GM19468 (cell line): Measurements from ENCODE around the gene IPMK.
"Not testable (repeated sequence)": the region's sequence is repeated elsewhere in the genome, so short reads cannot be mapped to it uniquely, and the experiment has no call there.

Experiments
- ATAC-seq: cut with Tn5 transposase; IDR thresholded peaks from one replicate; pipeline ENCODE4 v1.9.1; 2021; ENCODE audit warnings: mild to moderate bottlenecking, moderate library complexity, moderate number of reproducible peaks; ENCODE audit not compliant: unreplicated experiment; ENCODE audit errors: extremely low read depth

Gene IPMK

GRCh38 chr10:58237014-58237834, 30.5 kb downstream of the IPMK start:
- ATAC-seq: no peak

DNA sequence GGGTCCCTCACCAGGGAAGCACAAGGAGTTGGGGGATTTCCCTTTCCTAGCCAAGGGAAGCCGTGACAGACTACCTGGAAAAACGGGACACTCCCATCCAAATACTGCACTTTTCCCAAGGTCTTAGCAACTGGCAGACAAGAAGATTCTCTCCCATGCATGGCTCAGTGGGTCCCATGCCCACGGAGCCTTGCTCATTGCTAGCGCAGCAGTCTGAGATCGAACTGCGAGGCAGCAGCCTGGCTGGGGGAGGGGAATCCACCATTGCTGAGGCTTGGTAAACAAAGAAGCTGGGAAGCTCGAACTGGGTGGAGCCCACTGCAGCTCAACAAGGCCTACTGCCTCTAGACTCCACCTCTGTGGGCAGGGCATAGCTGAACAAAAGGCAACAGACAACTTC, 37.8 kb downstream of the IPMK start:
- not testable (repeated sequence) for ATAC-seq

DNA sequence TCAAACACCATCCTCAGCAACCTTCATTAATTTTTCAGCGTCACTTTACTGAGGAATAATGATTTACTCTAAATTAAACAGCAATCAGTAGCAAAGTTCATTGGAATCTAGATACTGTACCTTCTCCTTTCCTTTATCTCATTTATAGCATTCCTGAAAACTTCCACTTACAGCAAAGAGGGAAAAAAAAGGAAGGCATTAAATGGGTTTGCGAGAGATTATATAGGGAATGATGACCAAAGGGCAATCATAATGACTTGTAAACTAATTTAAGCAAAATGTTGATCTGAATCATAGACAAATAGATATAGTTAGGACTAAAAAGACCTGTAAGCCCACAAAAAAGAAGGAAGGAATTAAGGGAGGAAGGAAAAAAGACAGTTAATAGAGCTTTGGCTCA, 42.0 kb downstream of the IPMK start:
- ATAC-seq: no peak

- no peak for ATAC-seq
These were observed 46.8 kb downstream of the IPMK start for GRCh38 chr10:58220769-58221451.

DNA sequence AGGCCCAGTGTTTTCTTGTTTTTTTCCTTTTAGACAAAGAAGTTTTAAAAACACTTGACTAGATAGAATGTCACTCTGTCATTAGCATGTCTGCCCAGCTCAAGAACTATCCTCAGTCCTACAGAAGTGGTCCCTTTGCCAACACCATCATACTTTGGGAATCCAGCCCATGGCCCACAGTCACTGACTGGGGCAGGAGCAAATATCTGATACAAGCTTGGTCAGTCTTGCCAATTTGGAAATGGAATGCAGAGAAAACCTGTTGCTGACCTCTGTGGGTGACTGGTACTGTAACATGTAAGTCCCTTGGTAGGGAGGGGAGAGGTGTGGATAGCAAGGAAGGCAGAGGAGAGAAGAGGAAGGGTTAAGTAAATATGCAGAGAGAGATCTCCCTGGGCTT, 47.8 kb downstream of the IPMK start:
- ATAC-seq: no peak

DNA sequence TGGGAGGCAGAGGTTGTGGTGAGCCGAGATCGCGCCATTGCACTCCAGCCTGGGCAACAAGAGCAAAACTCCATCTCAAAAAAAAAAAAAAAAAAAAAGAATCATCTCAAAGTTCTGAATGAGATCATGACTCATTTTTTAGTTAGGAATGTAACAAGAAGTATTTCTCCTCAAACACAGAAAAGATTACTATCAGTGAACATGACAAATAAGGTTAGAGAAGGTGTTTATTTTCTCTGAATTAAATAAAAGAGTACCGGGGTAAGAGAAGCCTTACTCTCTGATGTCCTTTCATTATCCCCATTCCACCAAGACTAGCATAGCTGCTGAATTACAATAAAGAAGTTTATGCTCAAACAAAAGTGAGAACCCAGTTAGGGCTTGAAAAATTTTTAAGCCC, 50.1 kb downstream of the IPMK start:
- no peak for ATAC-seq

GRCh38 chr10:58212622-58213021, 55.1 kb downstream of the IPMK start:
- no peak for ATAC-seq

DNA sequence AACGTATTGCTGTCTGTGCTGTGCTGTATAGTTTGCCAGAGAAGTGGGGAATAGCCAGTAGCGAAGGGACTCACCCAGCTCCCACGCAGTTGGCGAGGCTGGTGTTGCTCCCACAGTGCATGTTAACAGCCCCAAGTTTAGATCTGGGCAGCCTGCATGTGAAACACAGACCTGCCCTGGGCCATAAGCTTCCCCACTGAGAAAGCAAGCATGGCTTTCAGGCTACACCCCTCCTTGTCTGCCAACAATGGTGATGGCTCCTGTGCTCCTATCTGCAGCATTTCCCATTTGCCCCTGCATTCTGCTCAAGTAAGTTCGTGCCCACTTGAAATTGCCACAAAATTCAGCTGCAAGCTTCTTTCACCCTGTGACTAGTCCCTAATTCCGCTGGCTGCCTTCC, 57.5 kb downstream of the IPMK start:
- ATAC-seq: no peak

DNA sequence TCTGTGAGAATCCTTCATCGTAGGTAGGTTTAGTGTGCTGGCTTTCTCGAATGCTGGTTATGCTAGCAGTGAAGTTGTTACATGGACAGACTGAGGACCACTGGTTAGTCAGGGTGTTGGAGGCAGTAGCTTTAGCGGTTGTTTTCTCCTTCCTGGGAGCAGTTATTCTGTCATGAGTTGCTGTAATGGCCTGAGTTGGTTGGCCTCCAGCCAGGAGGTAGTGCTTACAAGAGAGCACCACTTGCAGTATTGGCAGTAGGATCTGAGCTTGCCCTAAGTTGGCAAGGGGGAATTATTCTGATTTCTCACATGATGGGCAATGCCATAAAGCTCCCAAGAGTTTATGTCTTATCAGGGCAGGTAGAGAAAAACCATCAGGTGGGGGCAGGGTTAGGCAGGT, 58.0 kb downstream of the IPMK start:
- ATAC-seq: no peak

- no peak for ATAC-seq
These were observed 61.4 kb downstream of the IPMK start for GRCh38 chr10:58206251-58206650.

- ATAC-seq: peak; percentile 47
These were observed 66.0 kb downstream of the IPMK start for GRCh38 chr10:58201704-58202103.

GRCh38 chr10:58189269-58189668, 78.4 kb downstream of the IPMK start:
- ATAC-seq: no peak

DNA sequence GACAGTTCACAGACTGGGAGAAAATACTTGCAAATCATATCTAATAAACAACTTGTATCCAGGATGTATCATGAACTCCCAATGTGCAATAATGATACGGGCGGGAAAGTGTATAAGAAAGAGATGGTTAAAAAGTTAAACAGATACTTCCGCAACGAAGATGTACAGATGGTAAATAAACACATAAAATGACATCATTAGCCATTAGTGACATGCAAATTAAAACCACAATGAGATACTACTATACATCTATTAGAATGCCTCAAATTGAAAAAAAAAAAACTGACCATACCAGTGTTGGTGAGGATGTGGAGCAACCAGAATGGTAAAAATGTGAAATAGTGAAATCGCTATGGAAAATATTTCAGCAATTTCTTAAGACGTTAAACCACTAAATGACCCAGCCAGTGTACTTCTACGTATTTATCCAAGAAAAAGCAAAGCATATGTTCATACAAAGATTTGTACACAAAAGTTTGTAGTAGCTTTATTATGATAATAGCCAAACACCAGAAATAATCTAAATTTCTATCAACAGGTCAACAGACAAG, 83.5 kb downstream of the IPMK start:
- no peak for ATAC-seq

DNA sequence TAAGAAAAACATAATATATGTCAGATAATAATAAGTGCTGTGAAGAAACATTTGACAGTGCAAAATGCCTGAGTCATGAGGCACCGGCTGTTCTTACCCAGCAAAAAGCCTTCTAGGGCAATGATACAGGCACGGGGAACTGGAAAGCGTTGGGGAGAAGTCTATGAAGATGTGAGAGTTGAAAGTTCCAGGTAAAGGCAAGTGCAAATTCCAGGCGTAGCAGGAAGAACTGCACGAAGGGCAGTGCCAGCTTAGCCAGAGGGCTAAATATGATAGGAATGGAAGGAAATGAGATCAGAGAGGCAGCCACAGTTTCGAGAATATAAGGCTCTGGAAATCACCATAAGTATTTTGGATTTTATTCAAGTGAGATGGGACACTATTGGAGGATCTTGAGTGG, 87.0 kb downstream of the IPMK start:
- ATAC-seq: no peak

- no peak for ATAC-seq
These were observed 88.5 kb downstream of the IPMK start for GRCh38 chr10:58179238-58179637.

- ATAC-seq: no peak
These were observed 88.9 kb downstream of the IPMK start for GRCh38 chr10:58178811-58179210.

DNA sequence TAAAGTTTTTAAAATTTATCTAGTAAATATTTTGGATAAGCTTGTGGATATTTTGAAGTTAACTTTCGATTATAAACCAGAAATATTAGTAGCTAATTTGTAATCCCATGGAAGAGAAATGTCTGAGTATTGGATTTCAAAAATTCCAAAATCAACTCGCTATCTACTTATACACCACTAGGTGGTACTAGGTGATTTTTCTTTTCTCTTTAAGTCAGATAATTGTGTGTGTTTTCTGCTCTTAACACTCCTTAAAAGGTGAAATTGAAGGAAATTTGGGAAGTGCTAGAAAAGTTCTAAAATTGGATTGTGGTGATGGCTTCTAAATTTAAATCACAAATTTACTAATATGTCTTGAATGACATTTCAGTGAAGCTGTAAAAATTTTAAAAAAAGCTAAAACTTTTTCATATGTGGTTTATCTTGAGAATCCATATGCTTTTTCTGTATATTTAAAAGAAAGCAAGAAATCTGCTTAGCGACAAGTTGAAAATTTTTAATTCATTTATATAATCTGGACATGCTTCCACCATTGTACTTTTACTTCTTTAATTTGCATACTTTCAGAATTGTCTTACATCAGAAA, 90.2 kb downstream of the IPMK start:
- no peak for ATAC-seq

DNA sequence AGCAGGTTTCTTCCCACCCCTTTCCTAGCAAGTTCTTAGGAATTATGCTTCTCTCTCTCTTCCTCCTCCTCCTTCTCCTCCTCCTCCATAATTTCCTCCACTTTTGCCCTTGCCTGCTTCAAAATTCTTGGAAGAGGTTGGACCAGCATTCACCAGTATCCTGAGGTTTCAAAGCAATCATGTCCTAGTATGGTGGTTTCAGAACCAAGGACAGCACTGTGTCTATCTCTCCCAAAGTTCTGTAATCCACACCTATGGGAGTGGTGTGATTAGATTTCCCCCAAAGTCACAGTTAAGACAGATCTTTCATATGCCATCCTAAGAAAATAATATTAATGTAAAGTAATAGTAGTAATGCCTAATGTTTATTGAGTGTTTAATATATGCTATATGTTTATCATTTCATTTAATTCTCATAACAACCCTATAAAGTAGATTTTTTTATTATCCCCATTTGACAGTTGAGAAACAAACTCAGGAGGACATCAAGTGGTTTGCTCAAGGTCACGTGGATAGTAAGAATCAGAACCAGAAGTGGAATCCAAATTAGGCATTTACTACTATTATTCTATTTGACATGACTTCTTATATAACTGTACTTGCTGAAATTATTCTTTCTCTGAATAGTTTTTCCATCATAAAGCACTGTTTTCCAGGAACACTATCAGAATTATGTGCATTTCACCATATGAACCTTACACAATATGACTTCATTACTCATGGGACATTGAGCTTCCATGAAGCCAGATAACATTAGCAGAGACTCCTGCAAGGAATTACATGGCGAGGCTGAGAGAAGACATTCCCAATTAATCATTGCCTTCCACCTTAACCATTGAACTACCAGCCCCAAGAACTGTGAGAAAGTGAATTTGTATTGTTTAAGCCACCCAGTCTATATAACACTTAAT, 91.4 kb downstream of the IPMK start:
- no peak for ATAC-seq

DNA sequence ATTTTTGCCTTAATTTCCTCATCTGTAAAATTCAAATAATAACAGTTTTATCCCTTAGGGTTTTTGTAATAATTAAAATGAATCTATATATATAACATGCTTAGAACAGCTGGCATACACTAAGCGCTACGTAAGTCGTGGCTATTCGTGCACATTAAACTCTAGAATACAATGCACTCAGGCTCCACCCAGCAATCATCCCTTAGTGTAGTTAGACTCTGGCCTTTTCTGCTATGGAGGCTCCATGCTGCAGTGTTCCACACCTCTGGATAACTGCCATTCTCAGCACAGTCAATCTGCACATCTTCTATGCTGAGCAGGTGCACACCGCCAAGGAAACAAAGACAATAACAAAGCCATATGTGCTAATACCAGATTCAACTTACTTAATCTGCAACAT, 92.9 kb downstream of the IPMK start:
- ATAC-seq: no peak

DNA sequence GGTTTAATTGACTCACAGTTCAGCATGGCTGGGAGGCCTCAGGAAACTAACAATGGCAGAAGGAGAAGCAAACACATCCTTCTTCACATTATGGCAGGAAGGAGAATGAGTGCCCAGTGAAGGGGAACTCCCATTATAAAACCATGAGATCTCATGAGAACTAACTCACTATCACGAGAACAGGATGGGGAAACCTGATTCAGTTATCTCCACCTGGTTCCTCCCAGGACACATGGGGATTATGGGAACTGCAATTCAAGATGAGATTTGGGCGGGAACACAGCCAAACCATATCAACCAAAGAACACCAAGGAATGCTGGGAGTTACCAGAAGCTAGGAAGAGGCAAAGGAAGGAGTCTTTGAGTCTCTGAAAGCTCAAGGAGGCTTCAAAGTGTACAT, 94.3 kb downstream of the IPMK start:
- no peak for ATAC-seq
